ENCODE results near the gene CACNA1D. TPM values are rescaled to one million over a fixed set of nuclear protein-coding genes. Genes with fewer than 3 reads are reported as not detected.

CACNA1D gene
- total RNA-seq, 5 donors from 2014 or later (not counting 1 experiment from before 2014, with no cell fraction given): 0.09 to 0.47 (median 0.34) TPM; not detected in 1

- no peaks in the 10 kb centered on the region for H3K36me3 Mint-ChIP-seq
- H3K9me3 ChIP-seq: no peaks in the 10 kb centered on the region
- no peaks in the 10 kb centered on the region for H3K4me1 ChIP-seq (ENCODE audit: control insufficient read depth in 1 of 2, extremely low read depth in 1 of 2, insufficient read depth in 2 of 2, low read length in 2 of 2)
- no peak overlapping the region for H3K27ac ChIP-seq (ENCODE audit: low read length)
- DNase-seq (no peak), ATAC-seq (replicated peaks in 1 of 4) (no peak)
- no peaks in the 10 kb centered on the region for H3K4me1 Mint-ChIP-seq
- H3K36me3 ChIP-seq (ENCODE audit: control insufficient read depth in 2 of 2, extremely low read depth in 1 of 2, insufficient read depth in 1 of 2, low read length in 1 of 2): no peaks in the 10 kb centered on the region
- WGBS (ENCODE audit: insufficient coverage): no CpG with 5 or more reads among the region's 3 CpGs
- no peak overlapping the region for H3K27ac Mint-ChIP-seq
- peaks cover 0 to 6% of the 10 kb centered on the region in 2 experiments for H3K27me3 ChIP-seq (replicated peaks in 1 of 2; ENCODE audit: control insufficient read depth in 2 of 2, extremely low read depth in 1 of 2, insufficient read depth in 2 of 2, low read length in 1 of 2)
- no peaks in the 10 kb centered on the region for H3K9me3 Mint-ChIP-seq
- no peak overlapping the region for H3K4me3 Mint-ChIP-seq
- ChIA-PET POLR2A (no interaction called here), CTCF (no interaction called here)
- no peak overlapping the region for H3K4me3 ChIP-seq (ENCODE audit: control insufficient read depth in 1 of 2, extremely low read depth in 1 of 2, low read length in 1 of 2)
- peaks cover 2 to 19% of the 10 kb centered on the region in 2 donors for H3K27me3 Mint-ChIP-seq
These were observed 37.3 kb downstream of the CACNA1D start for GRCh38 chr3:53531749-53532148.

- H3K4me1 Mint-ChIP-seq: no peaks in the 10 kb centered on the region
- no peak overlapping the region for H3K4me3 ChIP-seq (ENCODE audit: control insufficient read depth in 1 of 2, extremely low read depth in 1 of 2, low read length in 1 of 2)
- no peaks in the 10 kb centered on the region for H3K9me3 Mint-ChIP-seq
- peaks cover 0 to 9% of the 10 kb centered on the region in 2 experiments for H3K27me3 ChIP-seq (replicated peaks in 1 of 2; ENCODE audit: control insufficient read depth in 2 of 2, extremely low read depth in 1 of 2, insufficient read depth in 2 of 2, low read length in 1 of 2)
- DNase-seq (no peak), ATAC-seq (replicated peaks in 1 of 4) (no peak)
- no peak overlapping the region for H3K27ac Mint-ChIP-seq
- no peaks in the 10 kb centered on the region for H3K36me3 Mint-ChIP-seq
- ChIA-PET POLR2A (no interaction called here), CTCF (no interaction called here)
- no peak overlapping the region for H3K4me3 Mint-ChIP-seq
- H3K27me3 Mint-ChIP-seq: peaks cover 3 to 17% of the 10 kb centered on the region in 2 donors
- H3K4me1 ChIP-seq (ENCODE audit: control insufficient read depth in 1 of 2, extremely low read depth in 1 of 2, insufficient read depth in 2 of 2, low read length in 2 of 2): no peaks in the 10 kb centered on the region
- H3K36me3 ChIP-seq (ENCODE audit: control insufficient read depth in 2 of 2, extremely low read depth in 1 of 2, insufficient read depth in 1 of 2, low read length in 1 of 2): no peaks in the 10 kb centered on the region
- H3K9me3 ChIP-seq: no peaks in the 10 kb centered on the region
- no peak overlapping the region for H3K27ac ChIP-seq (ENCODE audit: low read length)
- 85% methylated on average over 3 of the region's 6 CpGs for WGBS (ENCODE audit: insufficient coverage)
These were observed 39.1 kb downstream of the CACNA1D start for GRCh38 chr3:53533472-53533871.

DNA sequence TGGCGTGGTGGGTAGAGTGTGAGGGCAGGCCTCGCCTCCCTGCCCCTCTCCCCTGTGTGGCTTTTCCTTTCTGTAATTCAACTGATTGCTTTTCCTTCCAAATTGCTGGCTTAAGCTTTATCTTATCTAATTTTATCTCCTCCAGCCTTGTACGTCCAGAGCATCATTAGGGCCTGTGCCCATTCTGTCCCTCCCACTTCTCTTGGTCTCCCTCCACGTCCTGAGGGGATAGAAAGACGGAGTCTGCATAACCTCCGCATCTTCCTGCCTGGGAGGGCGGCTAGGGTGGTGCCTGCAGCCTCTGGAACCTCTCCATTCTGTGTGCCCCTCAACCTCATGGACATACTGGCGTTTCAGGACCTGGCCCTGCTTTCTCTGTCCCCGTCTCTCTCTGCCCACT lies 39.8 kb downstream of the CACNA1D start:
- Mint-ChIP-seq H3K4me1 (no peaks in the 10 kb centered on the region), H3K4me3 (no peak overlapping the region), H3K9me3 (no peaks in the 10 kb centered on the region), H3K27me3 (peaks cover 3 to 23% of the 10 kb centered on the region in 2 donors), H3K27ac (no peak overlapping the region), H3K36me3 (no peaks in the 10 kb centered on the region)
- ATAC-seq (replicated peaks in 1 of 4) (no peak), DNase-seq (no peak)
- Histone ChIP-seq H3K27ac (ENCODE audit: low read length) (no peak overlapping the region), H3K4me1 (ENCODE audit: control insufficient read depth in 1 of 2, extremely low read depth in 1 of 2, insufficient read depth in 2 of 2, low read length in 2 of 2) (no peaks in the 10 kb centered on the region), H3K27me3 (replicated peaks in 1 of 2; ENCODE audit: control insufficient read depth in 2 of 2, extremely low read depth in 1 of 2, insufficient read depth in 2 of 2, low read length in 1 of 2) (peaks cover 0 to 9% of the 10 kb centered on the region in 2 experiments), H3K4me3 (ENCODE audit: control insufficient read depth in 1 of 2, extremely low read depth in 1 of 2, low read length in 1 of 2) (no peak overlapping the region), H3K36me3 (ENCODE audit: control insufficient read depth in 2 of 2, extremely low read depth in 1 of 2, insufficient read depth in 1 of 2, low read length in 1 of 2) (no peaks in the 10 kb centered on the region), H3K9me3 (no peaks in the 10 kb centered on the region)
- ChIA-PET POLR2A (no interaction called here), CTCF (no interaction called here)
- WGBS (ENCODE audit: insufficient coverage): 65% methylated on average over 5 of the region's 9 CpGs

GRCh38 chr3:53534676-53535400 lies 40.4 kb downstream of the CACNA1D start:
- Histone ChIP-seq H3K4me3 (ENCODE audit: control insufficient read depth in 1 of 2, extremely low read depth in 1 of 2, low read length in 1 of 2) (no peak overlapping the region), H3K36me3 (ENCODE audit: control insufficient read depth in 2 of 2, extremely low read depth in 1 of 2, insufficient read depth in 1 of 2, low read length in 1 of 2) (no peaks in the 10 kb centered on the region), H3K27ac (ENCODE audit: low read length) (no peak overlapping the region), H3K9me3 (no peaks in the 10 kb centered on the region), H3K27me3 (replicated peaks in 1 of 2; ENCODE audit: control insufficient read depth in 2 of 2, extremely low read depth in 1 of 2, insufficient read depth in 2 of 2, low read length in 1 of 2) (peaks cover 0 to 9% of the 10 kb centered on the region in 2 experiments), H3K4me1 (ENCODE audit: control insufficient read depth in 1 of 2, extremely low read depth in 1 of 2, insufficient read depth in 2 of 2, low read length in 2 of 2) (no peaks in the 10 kb centered on the region)
- DNase-seq (no peak), ATAC-seq (replicated peaks in 1 of 4) (no peak)
- H3K4me3 Mint-ChIP-seq: no peak overlapping the region
- H3K27me3 Mint-ChIP-seq: peaks cover 3 to 28% of the 10 kb centered on the region in 2 donors
- H3K27ac Mint-ChIP-seq: no peak overlapping the region
- no peaks in the 10 kb centered on the region for H3K9me3 Mint-ChIP-seq
- no peaks in the 10 kb centered on the region for H3K4me1 Mint-ChIP-seq
- POLR2A ChIA-PET: no interaction called here
- 70% methylated on average over 7 of the region's 13 CpGs for WGBS (ENCODE audit: insufficient coverage)
- H3K36me3 Mint-ChIP-seq: no peaks in the 10 kb centered on the region
- CTCF ChIA-PET: no interaction called here

DNA sequence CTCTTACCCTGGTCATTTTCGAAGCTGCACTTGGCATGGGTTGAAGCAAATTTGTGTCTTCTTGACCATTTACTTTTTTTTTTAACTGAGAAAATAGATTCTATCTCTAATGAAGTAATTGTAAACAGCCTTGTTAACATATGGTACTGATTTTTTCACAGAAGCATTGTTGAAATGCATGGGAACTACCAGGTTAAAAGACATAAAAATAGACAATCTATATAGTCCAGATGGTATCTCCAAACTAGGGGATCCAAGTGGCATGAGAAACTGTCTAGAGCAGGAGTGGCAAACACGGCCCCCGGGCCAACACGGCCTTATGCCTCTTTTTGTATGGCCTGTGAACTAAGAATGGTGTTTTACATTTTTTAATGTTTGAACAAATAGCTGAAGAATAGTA lies 41.9 kb downstream of the CACNA1D start:
- no peak overlapping the region for H3K4me3 ChIP-seq (ENCODE audit: control insufficient read depth in 1 of 2, extremely low read depth in 1 of 2, low read length in 1 of 2)
- H3K9me3 ChIP-seq: no peaks in the 10 kb centered on the region
- no CpG with 5 or more reads among the region's 4 CpGs for WGBS (ENCODE audit: insufficient coverage)
- ATAC-seq (replicated peaks in 1 of 4) (no peak), DNase-seq (no peak)
- POLR2A ChIA-PET: no interaction called here
- CTCF ChIA-PET: no interaction called here
- Mint-ChIP-seq H3K4me3 (no peak overlapping the region), H3K27ac (no peak overlapping the region), H3K4me1 (no peaks in the 10 kb centered on the region), H3K36me3 (no peaks in the 10 kb centered on the region), H3K27me3 (peaks cover 5 to 25% of the 10 kb centered on the region in 2 donors), H3K9me3 (no peaks in the 10 kb centered on the region)
- peaks cover 0 to 8% of the 10 kb centered on the region in 2 experiments for H3K27me3 ChIP-seq (replicated peaks in 1 of 2; ENCODE audit: control insufficient read depth in 2 of 2, extremely low read depth in 1 of 2, insufficient read depth in 2 of 2, low read length in 1 of 2)
- no peaks in the 10 kb centered on the region for H3K4me1 ChIP-seq (ENCODE audit: control insufficient read depth in 1 of 2, extremely low read depth in 1 of 2, insufficient read depth in 2 of 2, low read length in 2 of 2)
- no peaks in the 10 kb centered on the region for H3K36me3 ChIP-seq (ENCODE audit: control insufficient read depth in 2 of 2, extremely low read depth in 1 of 2, insufficient read depth in 1 of 2, low read length in 1 of 2)
- no peak overlapping the region for H3K27ac ChIP-seq (ENCODE audit: low read length)

GRCh38 chr3:53544357-53544756 lies 49.9 kb downstream of the CACNA1D start:
- H3K27me3 Mint-ChIP-seq: peaks cover 11 to 24% of the 10 kb centered on the region in 2 donors
- WGBS (ENCODE audit: insufficient coverage): 92% methylated on average over 2 of the region's 3 CpGs

More at GRCh38 chr3:53544357-53544756, 49.9 kb downstream of the CACNA1D start:
- no peak overlapping the region for H3K4me3 Mint-ChIP-seq
- Histone ChIP-seq H3K4me3 (ENCODE audit: control insufficient read depth in 1 of 2, extremely low read depth in 1 of 2, low read length in 1 of 2) (no peak overlapping the region), H3K36me3 (ENCODE audit: control insufficient read depth in 2 of 2, extremely low read depth in 1 of 2, insufficient read depth in 1 of 2, low read length in 1 of 2) (no peaks in the 10 kb centered on the region), H3K4me1 (ENCODE audit: control insufficient read depth in 1 of 2, extremely low read depth in 1 of 2, insufficient read depth in 2 of 2, low read length in 2 of 2) (no peaks in the 10 kb centered on the region), H3K9me3 (no peaks in the 10 kb centered on the region), H3K27ac (ENCODE audit: low read length) (no peak overlapping the region), H3K27me3 (replicated peaks in 1 of 2; ENCODE audit: control insufficient read depth in 2 of 2, extremely low read depth in 1 of 2, insufficient read depth in 2 of 2, low read length in 1 of 2) (peaks cover 0 to 15% of the 10 kb centered on the region in 2 experiments)
- H3K36me3 Mint-ChIP-seq: no peaks in the 10 kb centered on the region
- ChIA-PET CTCF (no interaction called here), POLR2A (no interaction called here)
- no peaks in the 10 kb centered on the region for H3K4me1 Mint-ChIP-seq
- no peak overlapping the region for H3K27ac Mint-ChIP-seq
- H3K9me3 Mint-ChIP-seq: no peaks in the 10 kb centered on the region
- ATAC-seq (replicated peaks in 1 of 4) (no peak), DNase-seq (no peak)

Data from T-cell (primary cell).